ENCODE measurements around the gene KRTAP10-1.
"Not testable (repeated sequence)": the region's sequence is repeated elsewhere in the genome, so short reads cannot be mapped to it uniquely, and the experiment has no call there.

Gene KRTAP10-1

DNA sequence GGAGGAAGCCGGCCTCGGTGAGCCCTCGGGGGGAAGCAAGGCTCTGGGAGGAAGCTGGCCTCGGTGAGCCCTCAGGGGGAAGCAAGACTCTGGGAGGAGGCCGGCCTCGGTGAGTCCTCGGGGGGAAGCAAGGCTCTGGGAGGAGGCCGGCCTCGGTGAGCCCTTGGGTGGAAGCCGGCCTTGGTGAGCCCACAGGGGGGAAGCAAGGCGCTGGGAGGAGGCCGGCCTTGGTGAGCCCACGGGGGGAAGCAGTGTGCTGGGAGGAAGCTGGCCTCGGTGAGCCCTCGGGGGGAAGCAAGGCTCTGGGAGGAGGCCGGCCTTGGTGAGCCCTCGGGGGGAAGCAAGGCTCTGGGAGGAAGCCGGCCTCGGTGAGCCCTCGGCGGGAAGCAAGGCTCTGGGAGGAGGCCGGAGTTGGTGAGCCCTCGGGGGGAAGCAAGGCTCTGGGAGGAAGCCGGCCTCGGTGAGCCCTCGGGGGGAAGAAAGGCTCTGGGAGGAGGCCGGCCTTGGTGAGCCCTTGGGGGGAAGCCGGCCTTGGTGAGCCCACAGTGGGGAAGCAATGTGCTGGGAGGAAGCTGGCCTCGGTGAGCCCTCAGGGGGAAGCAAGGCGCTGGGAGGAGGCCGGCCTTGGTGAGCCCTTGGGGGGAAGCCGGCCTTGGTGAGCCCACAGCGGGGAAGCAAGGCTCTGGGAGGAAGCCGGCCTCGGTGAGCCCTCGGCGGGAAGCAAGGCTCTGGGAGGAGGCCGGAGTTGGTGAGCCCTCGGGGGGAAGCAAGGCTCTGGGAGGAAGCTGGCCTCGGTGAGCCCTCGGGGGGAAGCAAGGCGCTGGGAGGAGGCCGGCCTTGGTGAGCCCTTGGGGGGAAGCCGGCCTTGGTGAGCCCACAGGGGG lies 36.7 kb downstream of the KRTAP10-1 start:
- not testable (repeated sequence) for DNase-seq (ENCODE audit: low read depth)

DNA sequence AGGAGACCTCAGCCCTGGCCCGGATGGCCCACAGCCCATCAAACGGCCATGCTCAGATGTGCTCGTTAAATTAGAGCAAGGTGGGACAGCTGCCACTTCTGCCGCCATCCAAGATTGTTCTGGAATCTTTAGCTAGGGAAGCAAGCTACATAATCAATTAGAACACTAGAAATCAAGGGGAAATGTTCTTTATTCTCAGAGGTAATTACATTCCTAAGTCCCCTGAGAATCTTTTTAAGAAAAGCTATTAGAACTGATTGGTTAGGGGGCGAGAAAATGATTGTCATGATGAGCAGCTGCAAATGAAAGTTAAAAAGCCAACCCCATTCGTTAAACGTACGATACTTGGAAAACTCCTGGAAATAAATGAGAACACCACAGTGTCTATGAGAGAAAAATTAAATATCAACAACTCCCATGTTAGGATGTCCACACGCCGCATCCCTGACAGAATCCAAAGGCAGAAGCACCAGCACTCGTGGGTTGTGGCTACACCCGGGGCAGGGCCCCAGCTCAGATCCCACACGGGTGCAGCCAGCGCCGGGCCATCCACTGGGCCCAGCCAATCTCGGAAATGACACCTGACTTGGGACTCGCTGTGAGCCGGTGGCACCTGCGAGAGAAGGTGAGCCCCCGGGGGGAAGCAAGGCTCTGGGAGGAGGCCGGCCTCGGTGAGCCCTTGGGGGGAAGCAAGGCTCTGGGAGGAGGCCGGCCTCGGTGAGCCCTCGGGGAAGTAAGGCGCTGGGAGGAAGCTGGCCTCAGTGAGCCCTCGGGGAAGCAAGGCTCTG lies 37.6 kb downstream of the KRTAP10-1 start:
- no peak for DNase-seq (ENCODE audit: low read depth)

DNA sequence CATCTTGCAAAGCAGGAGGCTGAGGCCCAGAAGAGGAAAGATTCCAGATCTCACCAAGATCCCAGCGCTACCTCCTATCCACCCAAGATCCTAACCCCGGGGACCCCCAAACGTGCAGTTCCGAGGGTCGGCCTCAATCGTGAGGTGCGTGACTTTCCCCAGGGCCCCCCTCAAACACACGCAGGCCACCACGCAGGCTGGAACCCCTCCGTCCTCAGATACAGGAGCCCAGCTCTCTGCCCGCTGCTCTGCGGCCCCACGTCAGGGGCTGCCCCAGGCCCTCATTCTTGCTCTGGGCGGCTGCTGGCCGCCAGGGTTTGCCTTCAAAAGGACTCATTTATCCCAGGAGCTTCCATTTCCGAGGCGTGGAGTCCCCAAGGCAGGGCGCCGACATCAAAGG lies 39.9 kb downstream of the KRTAP10-1 start:
- no peak for DNase-seq (ENCODE audit: low read depth)

DNA sequence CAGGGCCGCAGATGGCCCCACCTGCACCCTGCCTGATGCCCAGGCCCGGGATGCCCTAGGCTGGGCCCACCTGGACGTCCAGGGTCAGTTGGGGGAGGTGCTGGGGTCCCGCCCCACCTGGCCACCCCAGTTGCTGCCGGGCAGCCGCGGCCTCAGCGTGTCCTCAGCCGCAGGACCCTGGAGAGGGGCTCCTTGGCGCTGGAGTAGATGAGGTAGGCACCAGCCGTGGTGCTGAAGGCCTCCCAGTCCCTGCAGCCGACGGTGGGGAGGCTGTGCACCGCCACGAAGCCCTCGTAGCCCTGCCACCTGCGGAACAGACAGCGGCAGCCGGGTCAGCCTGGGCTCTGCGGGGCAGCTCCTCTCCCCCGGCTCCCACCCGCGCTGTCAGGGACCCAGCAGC lies 40.4 kb downstream of the KRTAP10-1 start:
- DNase-seq (ENCODE audit: low read depth), result no peak

DNA sequence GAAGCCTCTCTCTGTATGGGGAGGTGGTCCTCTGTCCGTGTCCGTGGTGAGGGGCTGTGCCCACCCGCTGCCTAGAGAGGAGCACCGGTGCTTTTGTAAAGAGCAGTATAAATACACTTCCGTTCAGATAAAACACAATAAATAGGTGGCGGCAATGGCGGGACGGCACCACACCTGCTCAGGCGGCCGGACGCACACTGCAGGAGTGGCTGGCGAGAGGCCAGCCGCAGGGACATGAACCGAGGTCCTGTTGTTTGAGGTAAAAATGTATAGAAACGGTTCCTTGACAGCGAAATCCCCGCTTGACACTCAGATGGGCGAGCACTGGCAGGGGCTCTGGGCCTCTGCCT lies 40.8 kb downstream of the KRTAP10-1 start:
- DNase-seq (ENCODE audit: low read depth), result no peak

DNA sequence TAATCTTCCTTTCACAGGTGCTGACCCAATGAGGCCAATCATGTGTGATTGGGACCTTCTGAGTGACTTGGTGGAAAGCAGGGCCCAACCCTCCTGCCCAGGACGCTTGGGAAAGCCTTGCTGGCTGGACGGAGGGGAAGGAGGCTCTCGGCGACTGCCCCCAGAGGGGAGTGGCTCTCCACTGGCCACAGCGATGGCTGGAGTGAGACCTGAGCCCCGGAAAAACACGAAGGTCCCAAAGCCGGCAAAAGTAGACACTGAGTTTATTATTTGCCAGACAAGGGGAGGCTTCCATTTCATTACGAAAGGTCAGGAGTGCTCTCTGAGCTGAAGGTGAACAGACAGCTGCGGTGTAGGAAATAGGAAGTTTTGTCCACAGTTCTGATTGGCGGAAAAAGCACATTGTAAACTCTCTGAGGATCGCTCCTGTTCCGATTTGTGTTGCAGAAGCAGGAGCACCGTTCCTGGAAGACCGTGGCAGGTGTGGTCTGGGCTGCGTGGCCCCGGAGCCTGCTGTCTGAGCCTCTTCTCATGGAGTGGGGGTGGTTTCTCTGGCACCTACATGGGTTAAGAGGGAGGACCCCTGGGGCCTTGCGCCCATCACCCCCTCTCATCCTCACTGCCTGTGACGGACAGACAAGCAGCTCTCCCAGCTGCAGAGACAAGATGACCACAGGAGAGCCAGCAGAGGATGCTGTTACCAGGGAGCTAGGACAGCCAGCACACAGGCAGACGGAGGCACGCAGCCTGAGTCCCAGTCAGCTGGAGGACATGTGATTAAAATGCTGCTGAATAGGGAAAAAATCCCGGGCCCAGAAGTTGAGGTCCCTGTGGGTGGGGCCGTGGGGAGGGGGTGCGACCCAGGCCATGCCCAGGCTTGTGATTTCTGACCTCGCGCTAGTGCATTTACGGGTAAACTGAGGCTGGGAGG lies 41.5 kb downstream of the KRTAP10-1 start:
- DNase-seq (ENCODE audit: low read depth), result no peak

DNA sequence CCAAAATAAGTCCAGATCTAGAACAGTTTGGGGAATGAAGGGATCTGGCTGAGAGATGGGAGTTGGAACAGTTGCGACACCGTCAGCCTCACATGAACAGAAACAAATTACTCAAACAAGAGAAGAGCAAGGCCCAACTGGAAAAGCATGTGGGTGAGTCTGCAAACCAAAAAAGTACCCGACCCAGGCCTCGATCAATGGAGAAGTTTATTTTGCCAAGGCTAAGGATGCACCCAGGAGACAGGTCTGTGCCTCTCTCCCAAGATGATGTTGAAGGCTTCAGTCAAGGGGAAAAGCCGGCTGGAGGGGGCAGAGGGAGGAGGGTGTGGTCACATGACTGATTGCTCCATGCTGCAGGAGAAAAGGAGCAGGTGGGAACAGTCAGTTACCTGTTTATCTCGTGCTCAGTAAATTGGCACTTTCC lies 42.3 kb downstream of the KRTAP10-1 start:
- no peak for DNase-seq (ENCODE audit: low read depth)

DNA sequence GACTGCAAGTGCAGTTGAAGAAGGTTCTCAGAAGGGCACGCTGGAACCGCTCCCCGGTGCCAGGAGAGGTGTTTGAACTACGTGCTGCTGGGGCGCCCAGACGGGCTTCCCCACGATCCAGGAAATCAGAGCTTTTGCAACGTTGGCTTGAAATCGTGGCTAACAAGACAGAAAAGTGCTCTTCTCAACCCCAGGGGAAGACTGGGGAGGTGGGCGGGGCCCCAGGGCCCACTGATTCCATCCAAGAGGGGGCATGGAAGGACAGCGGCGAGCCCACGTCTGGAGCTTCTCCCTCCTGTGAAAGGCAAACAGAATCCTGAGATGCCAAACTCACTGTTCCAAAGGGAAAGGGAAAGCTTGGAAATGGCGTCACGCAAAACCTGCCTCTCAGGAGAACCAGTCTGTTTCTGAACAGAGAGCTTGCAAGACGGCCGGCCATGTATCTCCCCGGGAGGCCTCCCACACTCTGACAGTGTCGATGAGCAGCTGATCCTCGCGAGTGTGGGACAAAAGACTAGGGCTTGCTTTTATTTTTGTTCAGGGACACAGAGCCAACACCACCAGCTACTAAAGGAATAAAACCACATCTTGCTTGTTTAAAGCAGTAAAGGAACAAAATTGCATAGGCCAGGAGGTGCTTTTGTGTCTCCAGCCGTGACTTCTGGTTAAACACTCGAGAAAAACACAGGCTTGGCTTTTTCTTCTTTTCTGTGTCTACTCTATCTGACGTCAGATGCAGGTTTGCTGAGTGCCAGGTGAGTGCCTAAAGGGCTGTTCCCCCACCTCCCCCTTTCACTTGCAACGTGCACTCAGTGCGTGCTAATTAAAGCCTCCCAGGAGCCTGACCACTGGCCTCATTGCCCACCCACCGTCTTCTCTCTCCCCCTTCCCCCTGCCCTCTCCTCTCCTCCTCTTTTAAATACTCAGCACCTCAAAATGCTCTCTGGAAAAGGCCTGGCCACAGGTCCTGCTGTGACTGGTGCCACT lies 43.1 kb downstream of the KRTAP10-1 start:
- DNase-seq (ENCODE audit: low read depth), result no peak

DNA sequence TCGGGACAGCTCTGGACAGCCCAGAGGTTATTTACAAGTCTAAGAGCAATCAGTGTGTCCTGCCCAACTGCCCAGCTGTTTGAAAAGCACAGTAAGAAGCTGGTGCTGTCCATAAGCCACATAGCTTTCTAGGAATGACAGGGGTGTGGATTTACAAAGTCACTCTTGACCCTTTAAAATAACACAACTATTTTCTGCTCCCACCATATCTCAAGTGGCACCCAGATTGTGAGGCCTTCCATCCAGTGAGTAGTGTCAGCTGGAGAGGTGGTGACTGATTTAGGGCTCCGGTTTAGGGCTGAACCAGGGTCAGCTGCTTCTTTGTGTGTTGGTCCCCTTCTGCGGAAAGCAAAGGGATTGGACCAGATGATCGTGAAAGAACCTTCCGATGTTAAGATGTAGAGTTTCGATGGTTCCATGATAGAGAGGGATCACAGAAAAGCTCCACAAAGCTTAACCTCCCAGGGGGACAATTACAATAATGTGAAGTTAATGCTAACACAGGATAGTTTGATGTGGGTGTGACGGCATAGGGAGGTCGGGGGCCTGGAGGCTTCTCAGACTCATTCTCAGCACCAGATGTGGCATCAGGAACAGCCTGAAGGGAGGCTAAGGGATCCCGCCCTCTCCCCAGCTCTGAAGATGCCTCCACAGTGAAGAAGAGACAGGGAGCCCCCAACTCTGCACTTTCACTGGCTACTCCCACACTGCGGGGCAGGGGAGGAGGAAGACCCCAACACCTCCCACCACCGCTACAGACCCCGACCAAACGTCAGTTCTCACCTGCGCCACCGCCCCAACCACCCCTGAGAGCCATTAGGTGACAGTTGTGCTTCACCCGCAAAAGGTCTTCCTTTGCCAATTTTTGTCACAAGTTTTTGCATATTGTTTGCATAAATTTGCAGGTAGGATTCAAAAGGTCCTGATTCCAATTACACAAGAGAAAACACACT lies 44.1 kb downstream of the KRTAP10-1 start:
- DNase-seq (ENCODE audit: low read depth), result no peak

DNA sequence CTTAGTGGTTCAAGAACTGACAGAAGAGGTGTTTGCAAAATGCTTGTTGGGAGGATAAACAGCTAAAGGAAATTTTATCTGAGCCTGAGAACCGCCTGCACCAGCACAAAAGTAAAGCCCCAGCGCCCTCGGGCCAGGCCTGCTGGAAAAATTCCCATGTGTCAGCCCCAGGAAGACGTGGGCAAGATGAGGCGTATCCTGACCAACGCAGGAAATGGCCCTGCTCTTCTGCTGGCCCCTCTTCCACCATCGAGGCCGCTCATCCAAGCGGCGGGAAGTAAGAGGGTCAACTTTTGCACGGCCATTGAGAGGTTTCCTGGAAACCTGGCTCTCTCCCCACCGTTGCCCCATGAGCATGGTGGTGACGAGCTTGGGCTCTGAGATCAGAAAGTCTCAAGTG lies 45.0 kb downstream of the KRTAP10-1 start:
- no peak for DNase-seq (ENCODE audit: low read depth)

DNA sequence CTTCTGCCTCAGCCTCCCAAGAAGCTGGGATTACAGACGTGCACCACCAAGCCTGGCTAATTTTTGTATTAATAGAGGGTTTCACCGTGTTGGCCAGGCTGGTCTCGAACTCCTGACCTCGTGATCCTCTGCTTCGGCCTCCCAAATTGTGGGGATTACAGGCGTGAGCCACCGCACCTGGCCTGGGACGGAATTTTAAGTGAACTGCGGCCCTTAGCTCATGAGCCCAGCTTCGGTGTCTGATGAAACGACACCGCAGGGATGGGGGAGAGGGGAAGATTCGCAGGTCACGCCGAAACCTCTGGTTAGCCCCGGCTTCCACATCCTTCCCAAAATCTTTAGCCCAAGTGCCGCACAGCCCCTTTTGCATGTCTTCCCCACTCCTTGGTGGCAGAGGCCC lies 45.6 kb downstream of the KRTAP10-1 start:
- DNase-seq (ENCODE audit: low read depth), result no peak

DNA sequence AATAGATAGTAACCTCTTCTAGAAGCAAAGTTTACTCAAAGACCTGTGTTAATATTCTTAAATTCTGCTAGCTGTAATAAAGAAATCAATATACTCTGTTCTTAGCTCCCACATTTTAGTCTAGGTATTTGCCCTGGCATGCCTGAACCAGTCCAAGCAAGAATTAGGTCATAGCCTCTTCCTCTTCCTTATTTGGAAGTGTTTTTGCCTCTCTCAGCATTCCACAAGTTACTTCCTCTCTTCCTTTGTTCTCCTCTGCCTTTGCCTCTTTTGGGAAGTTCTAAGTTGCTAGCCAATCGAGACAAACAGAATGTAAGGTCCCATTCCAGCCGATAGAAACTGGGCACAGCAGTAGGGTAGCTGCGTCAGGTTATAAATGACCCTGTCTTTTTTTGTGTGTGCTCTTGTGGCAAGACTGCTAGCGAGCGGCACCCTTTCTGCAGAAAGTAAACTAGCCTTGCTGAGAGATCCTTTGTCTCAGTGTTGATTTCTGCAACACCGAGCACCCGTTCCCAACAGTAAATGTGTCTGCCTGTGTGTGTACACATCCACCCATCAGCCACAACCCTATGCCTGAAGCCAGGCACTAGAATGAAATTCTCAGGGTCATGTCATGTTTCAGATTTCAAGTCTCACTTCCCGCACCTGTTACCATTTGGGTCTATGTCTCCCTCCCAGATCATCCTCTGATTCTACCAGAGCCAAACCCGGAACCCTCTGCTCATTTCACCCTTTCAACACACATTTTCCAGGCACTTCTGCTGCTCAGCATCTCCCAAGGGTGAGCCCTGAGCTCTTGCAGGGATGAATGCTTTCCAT lies 47.2 kb downstream of the KRTAP10-1 start:
- DNase-seq (ENCODE audit: low read depth), result no peak

DNA sequence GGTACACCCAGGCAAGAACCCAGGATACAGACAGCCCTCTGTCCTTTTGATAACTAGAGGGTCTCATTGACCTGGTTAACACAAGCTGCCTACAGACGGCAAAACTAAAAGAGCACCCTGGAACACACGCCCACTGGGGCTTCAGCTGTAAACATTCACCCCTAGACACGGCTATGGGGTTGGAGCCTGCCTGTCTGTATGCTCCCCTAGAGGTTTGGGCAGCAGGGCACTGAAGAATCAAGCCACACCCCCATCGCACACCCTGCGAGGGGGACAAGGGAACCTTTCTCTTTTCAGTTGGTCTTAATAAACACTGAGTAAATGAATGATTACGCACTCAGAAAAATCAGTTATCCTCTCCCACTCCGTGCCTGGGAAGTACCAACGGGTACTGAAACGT lies 49.2 kb downstream of the KRTAP10-1 start:
- no peak for DNase-seq (ENCODE audit: low read depth)

DNA sequence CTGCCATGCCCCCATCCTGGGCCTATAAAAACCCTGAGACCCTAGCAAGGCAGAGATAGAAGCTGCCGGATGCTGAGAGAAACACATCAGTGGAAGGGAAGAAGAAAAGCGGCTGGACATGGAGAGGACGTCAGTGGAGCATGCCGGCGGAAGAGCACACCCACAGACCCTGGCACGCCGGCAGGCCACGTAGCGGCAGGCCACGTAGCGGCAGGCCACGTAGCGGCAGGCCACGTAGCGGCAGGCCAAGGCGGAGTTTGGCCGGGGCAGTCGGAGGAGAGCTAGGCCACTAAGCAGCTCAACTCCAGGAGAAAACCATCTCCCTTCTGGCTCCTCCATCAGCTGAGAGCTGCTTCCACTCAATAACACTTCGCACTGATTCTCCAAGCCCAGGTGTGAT lies 49.6 kb downstream of the KRTAP10-1 start:
- DNase-seq (ENCODE audit: low read depth), result no peak

DNA sequence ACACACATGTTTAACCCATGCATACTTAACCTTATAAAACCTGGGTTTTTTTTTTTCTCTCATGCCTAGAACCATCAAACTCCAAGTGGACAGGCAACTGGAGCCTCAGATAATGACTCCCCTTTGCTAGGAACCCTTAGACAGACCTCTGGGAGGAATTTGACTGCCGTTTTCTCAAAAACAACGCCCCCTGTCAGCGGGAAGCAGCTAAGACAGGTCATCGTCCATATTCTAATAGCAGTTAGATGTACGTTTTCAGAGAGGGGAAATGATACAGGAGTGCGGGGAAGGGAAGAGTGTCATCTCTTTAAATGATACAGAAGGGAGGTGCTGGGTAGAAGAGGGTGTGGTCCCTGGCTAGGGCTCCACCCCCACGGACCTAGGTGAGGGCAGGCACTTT lies 50.0 kb downstream of the KRTAP10-1 start:
- no peak for DNase-seq (ENCODE audit: low read depth)

All from fibroblast of the conjunctiva (primary cell).